ENCODE results near the gene SAMD4A.

Gene SAMD4A

GRCh38 chr14:54686871-54687749 is 120.2 kb downstream of the SAMD4A start:
- DNase-seq: no peak

- no peak for DNase-seq
Measured at GRCh38 chr14:54687750-54688119, 120.8 kb downstream of the SAMD4A start.

- DNase-seq: no peak
Measured at GRCh38 chr14:54688229-54688628, 121.3 kb downstream of the SAMD4A start.

- DNase-seq: no peak
Measured at GRCh38 chr14:54689928-54690327, 123.0 kb downstream of the SAMD4A start.

GRCh38 chr14:54690887-54691286 is 124.0 kb downstream of the SAMD4A start:
- no peak for DNase-seq

GRCh38 chr14:54691525-54692283 is 124.8 kb downstream of the SAMD4A start:
- DNase-seq: peak; percentile 40 to 50

GRCh38 chr14:54692284-54692772 is 125.4 kb downstream of the SAMD4A start:
- no peak for DNase-seq

- DNase-seq: no peak
Measured at GRCh38 chr14:54693761-54694160, 126.8 kb downstream of the SAMD4A start.

- DNase-seq: no peak
Measured at GRCh38 chr14:54695196-54695595, 128.3 kb downstream of the SAMD4A start.

GRCh38 chr14:54697001-54697400 is 130.1 kb downstream of the SAMD4A start:
- no peak for DNase-seq

- no peak for DNase-seq
Measured at GRCh38 chr14:54697803-54698202, 130.9 kb downstream of the SAMD4A start.

- DNase-seq: no peak
Measured at GRCh38 chr14:54698501-54698900, 131.6 kb downstream of the SAMD4A start.

GRCh38 chr14:54698966-54699530 is 132.1 kb downstream of the SAMD4A start:
- no peak for DNase-seq

- no peak for DNase-seq
Measured at GRCh38 chr14:54699735-54700134, 132.8 kb downstream of the SAMD4A start.

- DNase-seq: no peak
Measured at GRCh38 chr14:54700717-54701116, 133.8 kb downstream of the SAMD4A start.

- DNase-seq: no peak
Measured at GRCh38 chr14:54702014-54702491, 135.1 kb downstream of the SAMD4A start.

GRCh38 chr14:54702492-54702891 is 135.6 kb downstream of the SAMD4A start:
- no peak for DNase-seq

GRCh38 chr14:54703082-54703481 is 136.2 kb downstream of the SAMD4A start:
- DNase-seq: no peak

GRCh38 chr14:54703724-54704123 is 136.8 kb downstream of the SAMD4A start:
- DNase-seq: no peak

GRCh38 chr14:54704768-54705167 is 137.8 kb downstream of the SAMD4A start:
- DNase-seq: no peak

- no peak for DNase-seq
Measured at GRCh38 chr14:54706769-54707168, 139.8 kb downstream of the SAMD4A start.

GRCh38 chr14:54708161-54708560 is 141.2 kb downstream of the SAMD4A start:
- DNase-seq: no peak

GRCh38 chr14:54708982-54709381 is 142.1 kb downstream of the SAMD4A start:
- DNase-seq: no peak
